HG03521 (cell line): ENCODE results near the gene CAMK2G.
"Not testable (repeated sequence)": the region's sequence is repeated elsewhere in the genome, so short reads cannot be mapped to it uniquely, and the experiment has no call there.

ENCODE experiments used
- ATAC-seq: cut with Tn5 transposase; IDR thresholded peaks from one replicate; pipeline ENCODE4 v1.9.1; 2021; ENCODE audit warnings: mild to moderate bottlenecking, moderate library complexity; ENCODE audit not compliant: unreplicated experiment

CAMK2G gene

GRCh38 chr10:73798927-73799560, 75.3 kb downstream of the CAMK2G start:
- no peak for ATAC-seq

GRCh38 chr10:73798087-73798486, 76.3 kb downstream of the CAMK2G start:
- ATAC-seq, result no peak

- ATAC-seq, result no peak
Measured at GRCh38 chr10:73797324-73798025, 76.9 kb downstream of the CAMK2G start.

GRCh38 chr10:73796766-73797165, 77.6 kb downstream of the CAMK2G start:
- ATAC-seq, result no peak

- ATAC-seq, result not testable (repeated sequence)
Measured at GRCh38 chr10:73796035-73796434, 78.3 kb downstream of the CAMK2G start.

GRCh38 chr10:73795491-73795890, 78.9 kb downstream of the CAMK2G start:
- not testable (repeated sequence) for ATAC-seq

GRCh38 chr10:73793456-73793855, 80.9 kb downstream of the CAMK2G start:
- no peak for ATAC-seq

- no peak for ATAC-seq
Measured at GRCh38 chr10:73791871-73792400, 82.4 kb downstream of the CAMK2G start.

GRCh38 chr10:73790886-73791625, 83.3 kb downstream of the CAMK2G start:
- no peak for ATAC-seq

- ATAC-seq, result no peak
Measured at GRCh38 chr10:73789659-73790055, 84.7 kb downstream of the CAMK2G start.

GRCh38 chr10:73788864-73789658, 85.3 kb downstream of the CAMK2G start:
- no peak for ATAC-seq

GRCh38 chr10:73787031-73787800, 87.1 kb downstream of the CAMK2G start:
- not testable (repeated sequence) for ATAC-seq

GRCh38 chr10:73786512-73786885, 87.9 kb downstream of the CAMK2G start:
- ATAC-seq, result no peak

- peak; percentile 28 for ATAC-seq
Measured at GRCh38 chr10:73785721-73786511, 88.4 kb downstream of the CAMK2G start.

- ATAC-seq, result peak; percentile 68
Measured at GRCh38 chr10:73785211-73785720, 89.1 kb downstream of the CAMK2G start, which contains the start of gene ZSWIM8. Gene ZSWIM8 (plus strand): TSS chr10:73785606. CDS start chr10:73785879, 273 bp downstream.

GRCh38 chr10:73782749-73783085, 91.6 kb downstream of the CAMK2G start:
- no peak for ATAC-seq

- ATAC-seq, result peak; percentile 39
Measured at GRCh38 chr10:73781879-73782748, 92.2 kb downstream of the CAMK2G start, which contains the start of gene CHCHD1. Gene CHCHD1 (plus strand): TSS chr10:73782048. CDS start chr10:73782076, 28 bp downstream.

GRCh38 chr10:73781548-73781878, 92.8 kb downstream of the CAMK2G start:
- no peak for ATAC-seq
